NCI-H146 treated with DMSO at 0.1 percent for 48 hours (cell line): ENCODE measurements around the gene METTL18.
"Not testable (repeated sequence)": the region's sequence is repeated elsewhere in the genome, so short reads cannot be mapped to it uniquely, and the experiment has no call there.

Experiments
- DNase-seq: peaks from one replicate; lab custom pipeline; 2025; ENCODE audit not compliant: unreplicated experiment; lab: John Stamatoyannopoulos, UW

Gene METTL18

GRCh38 chr1:169794530-169795416 is at the start of gene METTL18:
TSS of gene METTL18 (minus strand) at chr1:169794907. CDS start at chr1:169793695, 1,212 bp downstream.
- peak; percentile 81 for DNase-seq

- no peak for DNase-seq
Measured at GRCh38 chr1:169838942-169839341, 44.2 kb upstream of the METTL18 start.

- no peak for DNase-seq
Measured at GRCh38 chr1:169836198-169836597, 41.5 kb upstream of the METTL18 start.

GRCh38 chr1:169835647-169836046 is 40.9 kb upstream of the METTL18 start:
- no peak for DNase-seq

GRCh38 chr1:169834869-169835268 is 40.2 kb upstream of the METTL18 start:
- DNase-seq, result no peak

- DNase-seq, result no peak
Measured at GRCh38 chr1:169833179-169833901, 38.6 kb upstream of the METTL18 start.

GRCh38 chr1:169829671-169830070 is 35.0 kb upstream of the METTL18 start:
- DNase-seq, result no peak

GRCh38 chr1:169824153-169824552 is 29.4 kb upstream of the METTL18 start:
- DNase-seq, result no peak

GRCh38 chr1:169821500-169821899 is 26.8 kb upstream of the METTL18 start:
- DNase-seq, result no peak

GRCh38 chr1:169816617-169817016 is 21.9 kb upstream of the METTL18 start:
- DNase-seq, result no peak

GRCh38 chr1:169814265-169814664 is 19.6 kb upstream of the METTL18 start:
- DNase-seq, result no peak

GRCh38 chr1:169812131-169812530 is 17.4 kb upstream of the METTL18 start:
- no peak for DNase-seq

GRCh38 chr1:169811418-169812035 is 16.8 kb upstream of the METTL18 start:
- not testable (repeated sequence) for DNase-seq

- DNase-seq, result no peak
Measured at GRCh38 chr1:169809370-169810095, 14.8 kb upstream of the METTL18 start.

- no peak for DNase-seq
Measured at GRCh38 chr1:169804941-169805340, 10.2 kb upstream of the METTL18 start.

GRCh38 chr1:169802888-169803287 is 8.2 kb upstream of the METTL18 start:
- DNase-seq, result no peak

GRCh38 chr1:169797281-169797680 is 2.6 kb upstream of the METTL18 start:
- no peak for DNase-seq

GRCh38 chr1:169796274-169796810 is 1.6 kb upstream of the METTL18 start:
- no peak for DNase-seq

GRCh38 chr1:169795687-169796086 is 980 bp upstream of the METTL18 start:
- no peak for DNase-seq

- no peak for DNase-seq
Measured at GRCh38 chr1:169793730-169794129, 977 bp downstream of the METTL18 start.

GRCh38 chr1:169788402-169788801 is 6.3 kb downstream of the METTL18 start:
- DNase-seq, result no peak
